Uterus (tissue), 2 donors: ENCODE measurements around the gene INPP4A.

Experiments
- CTCF ChIP-seq, 4 experiments: fragments of 200-600 bp in 2 of 4; fragments of 450-650 bp in 2 of 4; sonication (generic) in 2 of 4; IDR thresholded peaks; one replicate each; pipeline ENCODE4 v1.5.1; 2016 to 2019; ENCODE audit warnings: antibody characterized with exemption in 4 of 4, mild to moderate bottlenecking in 2 of 4, moderate library complexity in 1 of 4
- POLR2A ChIP-seq, 2 donors: fragments of 450-650 bp; IDR thresholded peaks; one replicate each; pipeline ENCODE4 v1.6.1; 2016; ENCODE audit warnings: antibody characterized with exemption in 2 of 2, mild to moderate bottlenecking in 1 of 2, moderate library complexity in 1 of 2

GRCh38 chr2:98530114-98530513 lies 85.5 kb downstream of the INPP4A start:
- TF ChIP-seq CTCF (IDR thresholded peaks at IDR 0.05) (no peak), POLR2A (IDR thresholded peaks at IDR 0.05) (no peak)
